GM06990 (cell line): ENCODE data around the gene SH3PXD2B.

Source experiments
- DNase-seq: peaks from one replicate; pipeline ENCODE4 v3.0.0-alpha.2; 2011; ENCODE audit not compliant: insufficient read length; ENCODE audit errors: extremely low read depth
- H3K27me3 ChIP-seq: replicated peaks from 2 replicates; pipeline ENCODE4 v1.6.0; 2011; ENCODE audit warnings: low read length; ENCODE audit not compliant: control insufficient read depth, insufficient read depth
- H3K36me3 ChIP-seq: 2 replicates; pipeline ENCODE4 v1.5.1; 2011; ENCODE audit warnings: low read length; ENCODE audit not compliant: control insufficient read depth, insufficient read depth
- H3K4me3 ChIP-seq: replicated peaks from 2 replicates; pipeline ENCODE4 v1.5.1; 2011; ENCODE audit warnings: low read depth, mild to moderate bottlenecking, control low read depth, low read length
- CTCF ChIP-seq: IDR thresholded peaks from 2 replicates; pipeline ENCODE4 v1.5.1; 2011; ENCODE audit warnings: low read length, control low read depth, mild to moderate bottlenecking, inconsistent platforms; ENCODE audit not compliant: insufficient read depth, poor library complexity, severe bottlenecking

The SH3PXD2B gene

GRCh38 chr5:172488221-172488620 lies 33.9 kb upstream of the SH3PXD2B start:
- DNase-seq = no peak
- no peaks in the 10 kb centered on the region; the same call in 1 of the 2 replicates for H3K27me3 ChIP-seq
- H3K4me3 ChIP-seq = no peak overlapping the region
- no peaks in the 10 kb centered on the region for H3K36me3 ChIP-seq
- TF ChIP-seq CTCF = no peak

GRCh38 chr5:172487671-172488070 lies 33.3 kb upstream of the SH3PXD2B start:
- no peaks in the 10 kb centered on the region; the same call in 1 of the 2 replicates for H3K27me3 ChIP-seq
- no peak overlapping the region for H3K4me3 ChIP-seq
- H3K36me3 ChIP-seq = no peaks in the 10 kb centered on the region
- DNase-seq = no peak
- no peak for TF ChIP-seq CTCF

GRCh38 chr5:172486912-172487311 lies 32.6 kb upstream of the SH3PXD2B start:
- no peak for TF ChIP-seq CTCF
- H3K4me3 ChIP-seq = no peak overlapping the region
- DNase-seq = no peak

GRCh38 chr5:172486451-172486850 lies 32.1 kb upstream of the SH3PXD2B start:
- H3K4me3 ChIP-seq = no peak overlapping the region
- no peak for TF ChIP-seq CTCF
- no peak for DNase-seq
- no peaks in the 10 kb centered on the region; the same call in 1 of the 2 replicates for H3K27me3 ChIP-seq
- no peaks in the 10 kb centered on the region for H3K36me3 ChIP-seq

More at GRCh38 chr5:172486912-172487311, 32.6 kb upstream of the SH3PXD2B start:
- Histone ChIP-seq H3K36me3 (no peaks in the 10 kb centered on the region), H3K27me3 (no peaks in the 10 kb centered on the region; the same call in 1 of the 2 replicates)

GRCh38 chr5:172485511-172486202 lies 31.3 kb upstream of the SH3PXD2B start:
- Histone ChIP-seq H3K36me3 (no peaks in the 10 kb centered on the region), H3K27me3 (no peaks in the 10 kb centered on the region), H3K4me3 (no peak overlapping the region)
- DNase-seq = no peak
- no peak for TF ChIP-seq CTCF
